ENCODE measurements around the gene FUT3. TPM values are rescaled to one million over a fixed set of nuclear protein-coding genes. Genes with fewer than 3 reads are reported as not detected.

Gene FUT3
- polyA plus RNA-seq, 1 experiment: not detected

DNA sequence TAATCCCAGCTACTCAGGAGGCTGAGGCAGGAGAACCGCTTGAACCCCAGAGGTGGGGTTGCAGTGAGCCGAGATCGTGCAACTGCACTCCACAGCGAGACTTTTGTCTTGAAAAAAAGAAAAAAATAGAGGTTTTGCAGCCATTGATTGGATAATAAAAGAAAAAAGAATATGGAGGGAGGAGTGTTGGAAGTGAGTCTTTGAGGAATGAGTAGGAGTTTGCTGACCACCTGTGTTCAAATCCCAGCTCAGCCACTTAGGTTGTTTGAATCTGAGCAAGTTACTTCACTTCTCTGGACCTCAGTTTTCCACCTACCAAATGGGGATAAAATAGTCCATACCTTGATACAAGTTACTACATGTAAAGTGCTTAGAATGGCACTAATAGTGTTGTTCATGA is 40.1 kb downstream of the FUT3 start:
- Histone ChIP-seq H3K27me3 (ENCODE audit: control insufficient read depth, insufficient read depth, low read length) (peaks cover 27% of the 10 kb centered on the region), H3K4me3 (ENCODE audit: low read depth, low read length) (no peak overlapping the region), H3K9me3 (ENCODE audit: control insufficient read depth, insufficient read depth, low read length) (peaks cover 4% of the 10 kb centered on the region; the same call in 1 of the 2 replicates), H3K27ac (ENCODE audit: low read depth, low read length) (no peak overlapping the region)
- ChIA-PET CTCF (interaction anchor here (0.5 kb wide), 1 partner anchor 228 kb away, joined by 5 read pairs; no protein-coding TSS in a partner anchor), POLR2A (no interaction called here)
- no peak for TF ChIP-seq CTCF (IDR thresholded peaks at IDR 0.05; ENCODE audit: low read depth, low read length)
- DNase-seq (ENCODE audit: low read depth, low spot score): no peak

- H3K4me3 ChIP-seq (ENCODE audit: low read depth, low read length): no peak overlapping the region
- peaks cover 4% of the 10 kb centered on the region; the same call in 1 of the 2 replicates for H3K9me3 ChIP-seq (ENCODE audit: control insufficient read depth, insufficient read depth, low read length)
- peaks cover 31% of the 10 kb centered on the region for H3K27me3 ChIP-seq (ENCODE audit: control insufficient read depth, insufficient read depth, low read length)
- no peak for TF ChIP-seq CTCF (IDR thresholded peaks at IDR 0.05; ENCODE audit: low read depth, low read length)
- H3K27ac ChIP-seq (ENCODE audit: low read depth, low read length): no peak overlapping the region
- ChIA-PET POLR2A (interaction anchor here (1.4 kb wide), 1 partner anchor 18 kb away, joined by 4 read pairs; no protein-coding TSS in a partner anchor), CTCF (interaction anchor here (1.3 kb wide), 1 partner anchor 19 kb away, joined by 3 read pairs; no protein-coding TSS in a partner anchor)
- no peak for DNase-seq (ENCODE audit: low read depth, low spot score)
These were observed 41.8 kb downstream of the FUT3 start for GRCh38 chr19:5809469-5809868.

GRCh38 chr19:5809053-5809452 is 42.2 kb downstream of the FUT3 start:
- DNase-seq (ENCODE audit: low read depth, low spot score): no peak
- CTCF ChIA-PET: interaction anchor here (0.8 to 1.3 kb wide), 2 partner anchors 19 to 178 kb away, joined by 3 read pairs; no protein-coding TSS in a partner anchor

GRCh38 chr19:5808120-5808816 is 43.0 kb downstream of the FUT3 start:
- H3K27me3 ChIP-seq (ENCODE audit: control insufficient read depth, insufficient read depth, low read length): peaks cover 30% of the 10 kb centered on the region
- no peak overlapping the region for H3K4me3 ChIP-seq (ENCODE audit: low read depth, low read length)
- TF ChIP-seq CTCF (IDR thresholded peaks at IDR 0.05; ENCODE audit: low read depth, low read length): no peak
- POLR2A ChIA-PET: interaction anchor here (0.7 to 1.4 kb wide), 2 partner anchors 20 to 188 kb away, joined by 4 to 8 read pairs; no protein-coding TSS in a partner anchor
- H3K9me3 ChIP-seq (ENCODE audit: control insufficient read depth, insufficient read depth, low read length): peaks cover 4% of the 10 kb centered on the region; the same call in 1 of the 2 replicates
- no peak overlapping the region for H3K27ac ChIP-seq (ENCODE audit: low read depth, low read length)
- CTCF ChIA-PET: interaction anchor here (0.8 to 1.3 kb wide), 3 partner anchors 20 to 179 kb away, joined by 3 read pairs; no protein-coding TSS in a partner anchor
- no peak for DNase-seq (ENCODE audit: low read depth, low spot score)

More at GRCh38 chr19:5809053-5809452, 42.2 kb downstream of the FUT3 start:
- POLR2A ChIA-PET: interaction anchor here (0.7 to 1.4 kb wide), 2 partner anchors 19 to 187 kb away, joined by 4 to 8 read pairs; no protein-coding TSS in a partner anchor
- no peak overlapping the region for H3K27ac ChIP-seq (ENCODE audit: low read depth, low read length)
- peaks cover 4% of the 10 kb centered on the region; the same call in 1 of the 2 replicates for H3K9me3 ChIP-seq (ENCODE audit: control insufficient read depth, insufficient read depth, low read length)
- TF ChIP-seq CTCF (IDR thresholded peaks at IDR 0.05; ENCODE audit: low read depth, low read length): no peak
- peaks cover 31% of the 10 kb centered on the region for H3K27me3 ChIP-seq (ENCODE audit: control insufficient read depth, insufficient read depth, low read length)
- H3K4me3 ChIP-seq (ENCODE audit: low read depth, low read length): no peak overlapping the region

- peaks cover 30% of the 10 kb centered on the region for H3K27me3 ChIP-seq (ENCODE audit: control insufficient read depth, insufficient read depth, low read length)
- ChIA-PET POLR2A (interaction anchor here (0.5 to 0.7 kb wide), 2 partner anchors 10 to 96 kb away, joined by 4 to 7 read pairs; no protein-coding TSS in a partner anchor), CTCF (interaction anchor here (0.5 kb wide), 1 partner anchor 39 kb away, joined by 3 read pairs; no protein-coding TSS in a partner anchor)
- H3K4me3 ChIP-seq (ENCODE audit: low read depth, low read length): no peak overlapping the region
- TF ChIP-seq CTCF (IDR thresholded peaks at IDR 0.05; ENCODE audit: low read depth, low read length): no peak
- no peak for DNase-seq (ENCODE audit: low read depth, low spot score)
- no peak overlapping the region for H3K27ac ChIP-seq (ENCODE audit: low read depth, low read length)
- peaks cover 4% of the 10 kb centered on the region; the same call in 1 of the 2 replicates for H3K9me3 ChIP-seq (ENCODE audit: control insufficient read depth, insufficient read depth, low read length)
These were observed 44.3 kb downstream of the FUT3 start for GRCh38 chr19:5806905-5807304.

Data from AG04450 (cell line).